Activated naive CD4-positive, alpha-beta T cell treated with anti-CD3 and anti-CD28 coated beads, Interleukin-2, amount 50 U/mL, for 72 hours (primary cell): ENCODE data around the gene C16orf95. TPM values are rescaled to one million over a fixed set of nuclear protein-coding genes. Genes with fewer than 3 reads are reported as not detected.
"Not testable (repeated sequence)": the region's sequence is repeated elsewhere in the genome, so short reads cannot be mapped to it uniquely, and the experiment has no call there.

ENCODE experiments used
- ATAC-seq, 2 donors: fragments of 150-1000 bp; cut with Tn5 transposase; 2 replicates each; pipeline ENCODE4 v1.10.0; 2021; ENCODE audit warnings: mild to moderate bottlenecking in 2 of 2, moderate library complexity in 2 of 2
- DNase-seq, 2 donors: peaks; one replicate each; pipeline ENCODE4 v3.0.0; 2021 to 2022; ENCODE audit warnings: low spot score in 2 of 2
- H3K27ac Mint-ChIP-seq, 2 donors: one replicate each; pipeline ENCODE4 v1.8.0; 2022; ENCODE audit warnings: mild to moderate bottlenecking in 2 of 2, mixed read lengths in 2 of 2
- H3K36me3 Mint-ChIP-seq, 2 donors: one replicate each; pipeline ENCODE4 v1.8.0; 2022; ENCODE audit warnings: mixed read lengths in 2 of 2
- H3K9me3 Mint-ChIP-seq, 2 donors: one replicate each; pipeline ENCODE4 v1.8.0; 2022; ENCODE audit warnings: mixed read lengths in 2 of 2
- total RNA-seq, 2 donors: library from RNA; stranded (reverse); gene quantifications; one replicate each; pipeline ENCODE4 v1.2.3, GENCODE V29; 2022

C16orf95 gene, protein sequence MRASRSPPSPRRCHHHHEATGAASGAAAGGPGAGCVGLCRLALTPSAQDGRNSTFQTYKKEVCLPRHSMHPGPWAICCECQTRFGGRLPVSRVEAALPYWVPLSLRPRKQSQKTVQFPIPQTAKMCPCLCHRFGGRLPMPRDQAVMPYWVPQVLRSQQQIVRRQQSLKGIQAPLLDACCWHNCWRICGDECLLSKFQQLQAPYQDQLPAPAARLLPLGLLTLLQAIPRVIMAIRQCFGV
- total RNA-seq, result 10 to 100 TPM; 12.2 to 16.9 TPM

DNA sequence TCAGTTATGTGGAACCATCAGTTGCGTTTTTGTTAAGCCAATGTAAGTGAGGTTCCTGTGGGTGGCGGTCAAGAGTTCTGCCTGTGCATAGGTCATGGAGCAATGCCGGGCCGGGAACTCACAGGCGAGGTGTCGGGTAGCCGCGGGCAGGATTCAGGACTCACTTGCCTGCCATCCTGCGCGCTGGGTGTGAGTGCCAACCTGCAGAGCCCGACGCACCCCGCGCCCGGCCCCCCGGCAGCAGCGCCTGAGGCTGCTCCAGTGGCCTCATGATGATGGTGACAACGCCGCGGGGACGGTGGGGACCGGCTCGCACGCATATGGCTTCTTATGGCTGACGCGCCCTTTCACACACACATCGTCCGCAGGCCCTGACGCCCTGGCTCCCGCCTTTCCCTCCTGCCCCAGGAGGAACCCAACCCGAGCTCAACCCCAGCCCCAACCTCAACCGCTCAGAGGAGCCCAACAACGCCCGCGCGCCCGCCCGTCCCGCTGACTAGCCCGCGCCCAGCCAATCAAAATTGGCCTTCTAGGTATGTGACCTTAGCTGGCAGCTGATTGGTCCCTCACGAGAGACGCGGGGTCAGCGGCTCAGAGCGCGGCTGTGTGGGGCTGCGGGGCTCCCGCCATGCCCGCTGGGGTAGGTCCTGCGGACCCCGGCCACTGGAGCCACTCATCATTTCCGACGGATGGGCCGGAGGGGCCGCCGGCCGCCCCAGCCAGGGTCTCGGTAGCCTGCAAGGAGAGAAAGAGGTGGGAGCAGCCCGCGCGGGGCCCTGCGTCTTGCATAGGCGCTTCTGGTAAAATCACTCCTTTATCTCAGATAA, at the start of gene C16orf95:
Gene C16orf95, minus strand, starts transcription at position 470 of the 827 bp plus-strand sequence. Its CDS starts 150 bp downstream, at position 320.
- ATAC-seq, result peak; percentile 95 to 97
- DNase-seq, result peak; percentile 97 to 99
- Mint-ChIP-seq H3K9me3 (no peaks in the 10 kb centered on the region), H3K27ac (peak within 1 kb of the TSS; percentile 94 to 99), H3K36me3 (peaks cover 12 to 16% of the 10 kb centered on the region in 2 donors)

DNA sequence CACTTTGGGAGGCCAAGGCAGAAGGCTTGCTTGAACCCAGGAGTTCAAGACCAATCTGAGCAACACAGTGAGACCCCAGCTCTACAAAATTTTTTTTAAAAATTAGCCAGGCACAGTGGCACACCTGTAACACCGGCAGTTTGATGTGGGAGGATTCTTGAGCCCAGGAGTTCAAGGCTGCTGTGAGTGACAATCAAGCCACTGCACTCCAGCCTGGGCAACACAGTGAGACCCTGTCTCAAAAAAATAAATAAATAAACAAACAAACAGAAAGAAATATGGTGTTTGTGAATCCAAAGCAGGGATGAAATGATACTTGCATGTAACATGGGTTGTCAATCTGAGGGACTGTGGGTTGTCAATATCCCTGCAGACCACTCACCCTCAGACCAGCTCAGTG, 49.7 kb upstream of the C16orf95 start:
- H3K27ac Mint-ChIP-seq, result no peak overlapping the region
- ATAC-seq (no peak), DNase-seq (no peak)
- H3K9me3 Mint-ChIP-seq, result no peaks in the 10 kb centered on the region
- no peaks in the 10 kb centered on the region for H3K36me3 Mint-ChIP-seq

DNA sequence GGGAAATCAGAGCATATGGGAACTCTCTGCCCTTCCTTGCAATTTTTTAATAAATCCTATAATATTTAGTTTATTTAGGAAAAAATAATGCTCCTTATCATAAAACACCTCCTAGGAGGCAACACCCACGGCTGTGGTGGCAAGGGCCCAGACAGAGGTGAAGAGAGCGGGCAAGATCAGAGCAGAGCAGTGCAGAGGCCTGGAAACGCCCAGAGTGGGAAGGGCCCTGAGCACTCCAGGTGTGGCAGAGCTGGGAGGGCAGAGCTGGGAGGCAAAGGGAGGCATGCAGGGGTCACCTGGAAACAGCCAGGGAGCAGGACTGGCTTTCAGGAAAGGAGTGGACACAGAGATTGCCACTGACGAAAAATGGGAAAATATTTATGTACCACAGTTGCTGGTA, 49.1 kb upstream of the C16orf95 start:
- Mint-ChIP-seq H3K9me3 (no peaks in the 10 kb centered on the region), H3K36me3 (no peaks in the 10 kb centered on the region), H3K27ac (peak overlapping the region; percentile 69 to 72)
- no peak for ATAC-seq
- no peak for DNase-seq

DNA sequence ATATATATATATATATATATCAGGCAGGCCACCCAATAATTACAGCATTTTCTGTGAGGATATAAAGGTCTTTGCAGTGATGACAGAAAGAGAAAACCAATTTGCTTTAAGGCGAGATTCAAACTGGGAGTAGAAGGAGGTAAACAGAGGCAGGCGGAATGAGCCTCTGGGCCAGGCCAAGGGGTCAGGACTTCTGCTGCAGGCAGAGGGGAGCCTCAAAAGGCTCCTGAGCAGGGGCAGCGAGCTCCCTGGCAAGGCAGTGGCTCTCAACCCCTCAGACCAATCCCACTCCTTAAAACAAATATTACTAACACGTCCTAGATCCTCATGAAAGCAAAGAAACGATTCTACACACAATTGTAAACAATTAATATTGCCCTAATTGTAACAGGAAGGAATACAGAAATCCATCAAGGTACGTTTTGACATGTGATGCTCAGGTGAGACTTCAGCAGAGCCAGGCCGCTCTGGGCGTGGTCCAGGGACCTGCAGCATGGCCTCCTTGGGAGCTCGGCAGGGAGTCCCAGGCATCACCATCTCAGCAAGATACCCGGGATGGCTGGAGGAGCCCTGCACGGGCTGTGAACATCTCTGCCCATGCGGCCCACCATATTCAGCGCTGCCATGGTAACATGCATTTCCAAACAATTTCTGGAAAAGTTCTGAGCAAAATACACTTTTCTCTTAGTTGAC, 48.0 kb upstream of the C16orf95 start:
- H3K9me3 Mint-ChIP-seq, result no peaks in the 10 kb centered on the region
- H3K27ac Mint-ChIP-seq, result peak overlapping the region; percentile 13 to 69
- ATAC-seq, result no peak
- no peak for DNase-seq
- no peaks in the 10 kb centered on the region for H3K36me3 Mint-ChIP-seq

DNA sequence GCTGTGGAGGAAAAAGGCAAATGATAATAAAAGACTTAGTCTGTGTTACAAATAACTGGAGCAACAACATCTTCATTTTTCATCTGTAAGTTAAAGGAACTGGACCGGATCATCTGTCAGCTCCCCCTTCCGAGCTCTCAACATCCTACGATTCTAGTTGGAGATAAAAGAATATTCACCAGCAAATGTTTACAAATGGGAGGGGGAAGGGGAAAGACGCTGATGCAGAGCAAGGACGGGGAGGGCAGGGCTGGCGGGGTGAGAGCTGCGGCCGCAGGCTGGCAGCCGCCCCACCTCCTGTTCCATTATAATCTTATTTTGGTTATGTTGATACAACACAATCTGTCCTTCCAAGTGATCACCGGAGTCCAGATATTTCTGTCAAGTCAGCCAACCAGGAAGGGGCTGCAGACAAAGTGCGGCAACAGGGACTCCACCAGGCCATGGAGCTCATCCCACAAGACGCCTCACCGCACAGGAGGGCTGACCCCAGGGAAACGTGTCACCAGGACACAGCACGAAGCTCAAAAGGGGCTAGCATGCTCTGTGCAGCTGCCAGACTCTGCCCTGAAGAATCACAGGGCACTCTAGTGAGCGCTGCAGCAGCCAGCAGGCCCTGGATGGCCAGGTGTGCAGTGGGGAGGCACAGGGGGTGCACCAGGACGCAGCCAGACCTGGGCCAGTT, 46.7 kb upstream of the C16orf95 start:
- H3K9me3 Mint-ChIP-seq, result no peaks in the 10 kb centered on the region
- H3K36me3 Mint-ChIP-seq, result peaks cover 0 to 5% of the 10 kb centered on the region in 2 donors
- peak overlapping the region; percentile 17 to 57 for H3K27ac Mint-ChIP-seq
- DNase-seq (no peak), ATAC-seq (peak in 1 of 2 donors; percentile 16)

DNA sequence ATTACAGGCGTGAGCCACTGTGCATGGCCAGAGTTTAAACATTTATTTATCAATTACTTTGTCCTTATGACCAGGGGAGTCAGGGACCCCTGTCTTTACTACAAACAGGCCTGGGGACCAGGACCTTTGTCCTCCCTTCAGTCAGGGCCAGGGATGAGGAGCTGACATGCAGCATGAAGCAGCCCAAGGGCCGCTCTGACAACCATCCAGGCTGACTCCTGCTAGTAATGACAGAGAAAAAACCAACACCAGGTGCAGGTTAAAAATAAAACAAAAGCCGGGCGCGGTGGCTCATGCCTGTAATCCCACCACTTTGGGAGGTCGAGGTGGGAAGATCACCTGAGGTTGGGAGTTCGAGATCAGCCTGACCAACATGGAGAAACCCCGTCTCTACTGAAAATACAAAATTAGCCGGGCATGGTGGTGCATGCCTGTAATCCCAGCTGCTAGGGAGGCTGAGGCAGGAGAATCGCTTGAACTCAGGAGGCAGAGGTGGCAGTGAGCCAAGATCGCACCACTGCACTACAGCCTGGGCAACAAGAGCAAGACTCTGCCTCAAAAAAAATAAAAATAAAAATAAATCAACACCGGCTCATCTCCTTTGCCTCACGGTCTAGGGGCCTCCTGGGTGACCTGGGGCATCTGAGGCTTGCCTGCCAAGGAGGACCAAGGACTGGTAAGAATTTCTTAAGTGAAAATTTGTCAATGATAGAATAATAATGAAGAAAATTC, 45.8 kb upstream of the C16orf95 start:
- not testable (repeated sequence) for DNase-seq, H3K9me3 Mint-ChIP-seq, H3K36me3 Mint-ChIP-seq, ATAC-seq
- peak overlapping the region in 1 of 2 donors; percentile 17 for H3K27ac Mint-ChIP-seq

DNA sequence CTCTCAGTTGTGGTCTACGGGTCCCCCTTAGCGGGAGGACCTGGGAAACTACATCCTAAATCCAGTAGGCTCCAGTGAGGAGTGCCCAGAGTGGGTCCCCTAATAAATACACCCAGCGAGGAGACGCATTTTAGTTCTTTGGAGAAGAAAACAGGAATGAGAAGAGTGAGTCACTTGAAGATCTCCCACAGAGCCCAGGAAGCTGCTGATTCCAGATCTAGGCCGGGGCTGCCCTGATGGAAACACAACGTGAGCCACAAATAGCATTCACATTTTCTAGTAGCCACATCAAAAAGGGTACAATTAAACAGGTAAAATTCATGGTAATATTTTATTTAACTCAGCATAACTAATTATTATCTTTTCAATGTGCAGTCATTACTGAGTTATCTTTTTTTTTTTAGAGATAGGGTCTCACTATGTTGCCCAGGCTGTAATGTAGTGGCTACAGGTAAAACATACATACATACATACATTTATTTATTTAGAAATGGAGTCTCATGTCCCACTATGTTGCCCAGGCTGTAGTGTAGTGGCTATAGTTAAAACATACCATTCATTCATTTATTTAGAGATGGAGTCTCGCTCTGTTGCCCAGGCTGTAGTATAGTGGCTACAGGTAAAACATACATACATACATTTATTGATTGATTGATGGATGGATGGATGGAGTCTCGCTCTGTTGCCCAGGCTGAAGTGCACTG, 44.9 kb upstream of the C16orf95 start:
- no peak for ATAC-seq
- DNase-seq, result no peak
- Mint-ChIP-seq H3K27ac (no peak overlapping the region), H3K36me3 (peaks cover 0 to 5% of the 10 kb centered on the region in 2 donors), H3K9me3 (no peaks in the 10 kb centered on the region)

DNA sequence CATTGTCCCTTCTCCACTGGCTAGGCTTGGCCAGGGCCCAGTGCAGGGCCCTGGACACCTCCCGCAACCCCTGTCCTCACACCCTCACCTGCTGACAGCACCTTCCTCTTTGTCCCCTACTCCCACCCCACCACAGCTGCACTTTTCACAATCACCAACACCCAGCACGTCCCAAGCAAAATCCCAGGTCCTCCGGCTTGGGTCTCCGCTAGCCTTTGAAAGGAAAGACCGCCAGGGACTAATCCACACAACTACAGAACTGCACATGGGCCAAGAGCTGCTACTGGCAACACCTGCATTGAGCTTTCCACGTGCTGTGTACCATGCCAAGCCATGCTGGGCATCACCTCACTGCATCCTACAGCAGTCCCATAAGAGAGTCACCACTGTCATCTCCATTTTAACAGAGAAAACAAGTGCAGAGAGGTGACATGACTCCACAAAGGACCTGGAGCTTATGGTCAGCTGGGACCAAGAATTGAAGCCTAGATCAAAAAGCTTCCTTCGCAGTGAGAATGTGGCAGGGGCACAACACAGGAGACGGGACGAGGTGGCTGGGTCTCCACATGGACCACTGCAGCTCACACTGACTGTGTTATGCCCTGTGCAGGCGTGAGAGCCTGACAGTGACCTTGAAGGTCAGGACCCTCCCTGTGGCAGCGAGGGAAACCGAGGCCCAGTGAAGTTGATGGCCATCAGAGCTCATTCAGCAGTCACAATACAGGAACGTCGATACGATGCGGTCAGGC, 43.8 kb upstream of the C16orf95 start:
- DNase-seq (no peak), ATAC-seq (no peak)
- H3K36me3 Mint-ChIP-seq, result peaks cover 0 to 5% of the 10 kb centered on the region in 2 donors
- peak overlapping the region; percentile 60 to 67 for H3K27ac Mint-ChIP-seq
- no peaks in the 10 kb centered on the region for H3K9me3 Mint-ChIP-seq

DNA sequence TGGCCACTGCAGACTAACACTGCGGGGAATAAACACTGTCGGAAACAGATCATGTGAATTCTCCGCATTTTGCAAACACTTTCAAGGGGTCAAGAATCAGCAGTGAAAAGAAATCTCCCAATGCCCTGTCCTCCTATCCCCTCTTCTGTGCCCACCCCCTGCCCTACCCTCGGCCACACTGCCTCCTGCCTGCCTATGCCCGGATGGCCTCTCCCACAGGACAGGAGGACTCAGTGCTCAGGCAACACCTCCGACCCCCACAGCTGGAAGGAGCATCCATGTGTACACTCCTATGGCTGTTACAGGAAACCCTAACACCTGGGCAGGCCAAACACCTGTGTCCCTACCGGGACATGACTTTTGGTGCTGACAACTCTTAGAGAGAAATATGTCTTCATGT, 41.9 kb upstream of the C16orf95 start:
- Mint-ChIP-seq H3K36me3 (peaks cover 0 to 5% of the 10 kb centered on the region in 2 donors), H3K9me3 (no peaks in the 10 kb centered on the region), H3K27ac (no peak overlapping the region)
- DNase-seq, result no peak
- ATAC-seq, result no peak

DNA sequence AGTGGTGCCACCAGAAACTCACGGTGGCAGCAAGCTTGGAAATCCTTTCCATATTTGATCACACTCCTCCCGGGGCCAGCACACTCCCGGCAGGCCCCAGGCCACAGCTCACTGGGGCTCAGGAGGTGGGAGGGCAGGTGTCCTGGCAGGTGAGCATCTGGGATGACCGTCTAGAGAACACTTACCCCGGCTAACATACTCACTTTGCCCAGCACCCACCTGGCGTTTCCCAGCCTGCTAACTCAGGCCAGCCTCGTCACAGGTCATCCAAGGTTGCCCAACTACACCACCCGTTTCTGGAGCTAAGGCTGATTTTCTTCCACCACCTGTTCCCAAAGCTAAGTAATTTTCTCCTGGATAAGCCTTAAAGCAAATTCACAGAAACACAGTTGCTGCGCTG, 41.5 kb upstream of the C16orf95 start:
- DNase-seq (no peak), ATAC-seq (no peak)
- Mint-ChIP-seq H3K36me3 (peaks cover 0 to 5% of the 10 kb centered on the region in 2 donors), H3K27ac (no peak overlapping the region), H3K9me3 (no peaks in the 10 kb centered on the region)

DNA sequence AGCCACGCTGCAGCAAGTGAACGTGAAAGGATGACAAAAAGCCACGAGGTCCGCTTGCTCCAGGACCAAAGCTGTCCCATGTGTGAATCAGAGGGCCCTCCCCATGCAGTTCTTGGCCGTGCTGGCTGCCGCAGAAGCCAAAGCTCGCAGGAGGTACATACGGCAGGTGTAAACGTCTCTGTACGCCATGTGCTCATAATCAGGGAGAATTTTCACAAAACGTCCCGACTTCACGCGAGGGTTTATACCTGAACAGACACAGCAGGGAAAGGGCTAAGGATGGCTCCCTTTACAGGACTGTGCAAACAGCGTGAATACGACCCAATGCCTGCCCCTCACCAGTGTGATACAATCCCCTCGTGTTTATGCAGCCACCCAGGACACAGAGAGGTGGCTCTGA, 41.1 kb upstream of the C16orf95 start:
- DNase-seq, result no peak
- Mint-ChIP-seq H3K9me3 (no peaks in the 10 kb centered on the region), H3K27ac (peak overlapping the region in 1 of 2 donors; percentile 4), H3K36me3 (peaks cover 0 to 5% of the 10 kb centered on the region in 2 donors)
- ATAC-seq, result no peak

DNA sequence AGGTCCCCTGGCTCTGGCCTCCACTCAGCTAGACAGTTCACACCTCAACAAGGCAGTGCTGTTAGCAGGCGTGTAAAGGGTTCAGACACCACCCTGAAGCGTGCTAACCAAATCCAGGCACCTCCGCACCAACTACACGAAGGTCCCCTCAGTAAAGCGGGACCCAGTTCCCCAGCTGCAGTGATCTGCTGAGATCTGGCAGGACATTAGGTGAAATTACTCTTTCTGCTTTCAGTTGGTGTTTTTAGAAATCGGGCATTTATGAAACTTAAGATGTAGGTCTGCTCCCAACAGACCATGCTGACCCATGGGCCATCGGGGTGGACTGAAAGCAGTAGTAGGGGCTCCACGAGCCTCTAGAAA, 39.3 kb upstream of the C16orf95 start:
- ATAC-seq (no peak), DNase-seq (no peak)
- no peaks in the 10 kb centered on the region for H3K9me3 Mint-ChIP-seq
- peaks cover 0 to 5% of the 10 kb centered on the region in 2 donors for H3K36me3 Mint-ChIP-seq
- peak overlapping the region in 1 of 2 donors; percentile 12 for H3K27ac Mint-ChIP-seq

DNA sequence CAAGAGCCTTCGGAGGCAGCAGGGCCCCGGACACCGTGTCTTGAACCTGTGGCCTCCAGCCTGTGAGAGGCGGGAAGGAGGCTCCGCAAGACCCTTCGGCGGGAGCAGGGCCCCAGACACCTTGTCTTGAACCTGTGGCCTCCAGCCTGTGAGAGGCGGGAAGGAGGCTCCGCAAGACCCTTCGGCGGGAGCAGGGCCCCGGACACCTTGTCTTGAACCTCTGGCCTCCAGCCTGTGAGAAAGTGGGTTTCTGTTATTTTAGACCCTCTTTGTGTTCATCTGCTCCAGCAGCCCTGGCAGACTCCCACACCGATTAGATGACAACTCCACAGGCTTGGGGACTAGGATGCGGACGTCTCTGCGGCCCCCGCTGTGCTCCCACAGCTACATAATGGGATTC, 36.4 kb upstream of the C16orf95 start:
- Mint-ChIP-seq H3K9me3 (no peaks in the 10 kb centered on the region), H3K27ac (no peak overlapping the region), H3K36me3 (peaks cover 0 to 4% of the 10 kb centered on the region in 2 donors)
- DNase-seq, result no peak
- no peak for ATAC-seq

DNA sequence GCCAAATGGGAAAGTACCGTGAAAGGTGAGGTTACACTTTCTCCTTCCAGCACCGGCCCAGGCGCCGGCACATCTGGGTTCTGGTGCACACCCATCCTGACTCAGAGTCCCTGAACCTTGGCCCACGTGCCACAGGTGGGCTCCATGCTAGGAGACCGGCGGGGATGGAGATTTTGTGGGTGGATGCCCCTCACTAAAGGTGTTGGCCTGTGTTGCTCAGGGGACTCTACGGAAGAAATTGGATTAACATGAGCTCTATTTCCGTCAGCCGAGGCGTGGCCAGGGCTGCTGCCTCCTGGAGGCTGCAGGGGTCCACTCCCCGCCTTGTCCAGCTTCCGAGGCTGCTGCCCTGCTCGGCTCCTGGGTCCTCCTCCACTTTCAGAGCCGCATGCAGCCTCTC, 35.6 kb upstream of the C16orf95 start:
- ATAC-seq (no peak), DNase-seq (no peak)
- peaks cover 0 to 4% of the 10 kb centered on the region in 2 donors for H3K36me3 Mint-ChIP-seq

DNA sequence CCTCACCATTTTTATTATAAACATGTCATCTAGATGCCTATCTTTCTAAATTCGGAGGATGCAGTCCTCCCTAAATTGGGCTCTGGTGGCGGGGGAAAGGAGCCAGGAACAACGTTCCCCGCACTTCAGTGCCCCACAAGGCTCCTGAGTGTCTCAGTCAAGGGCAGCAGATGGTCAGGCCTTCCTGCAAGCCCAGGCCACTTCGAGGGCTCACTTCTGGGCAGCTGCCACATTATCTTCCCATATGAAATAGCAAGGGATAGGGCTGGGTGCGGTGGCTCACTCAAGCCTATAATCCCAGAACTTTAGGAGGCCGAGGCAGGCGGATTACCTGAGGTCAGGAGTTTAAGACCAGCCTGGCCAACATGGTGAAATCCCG, 34.1 kb upstream of the C16orf95 start:
- no peaks in the 10 kb centered on the region for H3K9me3 Mint-ChIP-seq
- no peak overlapping the region for H3K27ac Mint-ChIP-seq
- H3K36me3 Mint-ChIP-seq, result peaks cover 0 to 4% of the 10 kb centered on the region in 2 donors
- no peak for ATAC-seq
- DNase-seq, result no peak

More for the DNA sequence above, 35.6 kb upstream of the C16orf95 start:
- no peak overlapping the region for H3K27ac Mint-ChIP-seq
- no peaks in the 10 kb centered on the region for H3K9me3 Mint-ChIP-seq
